Upper lobe of left lung (tissue), 4 donors: Measurements from ENCODE around the gene PRAF2.

Source experiments
- POLR2A ChIP-seq, 4 donors: fragments of 450-650 bp; IDR thresholded peaks; one replicate each; pipeline ENCODE4 v1.5.1; 2016 to 2017; ENCODE audit warnings: antibody characterized with exemption in 4 of 4, mild to moderate bottlenecking in 2 of 4
- POLR2AphosphoS5 ChIP-seq, 2 donors: sonication (generic); formaldehyde crosslinking; IDR thresholded peaks; one replicate each; pipeline ENCODE4 v1.5.1; 2017; ENCODE audit warnings: antibody characterized with exemption in 2 of 2
- TF ChIP-seq, protein P1 (sequence below), 6 experiments: fragments of 450-650 bp in 4 of 6; fragments of 200-600 bp in 2 of 6; sonication (generic) in 2 of 6; IDR thresholded peaks; one replicate each; pipeline ENCODE4 v1.5.1; 2016 to 2019; ENCODE audit warnings: antibody characterized with exemption in 6 of 6

DNA sequence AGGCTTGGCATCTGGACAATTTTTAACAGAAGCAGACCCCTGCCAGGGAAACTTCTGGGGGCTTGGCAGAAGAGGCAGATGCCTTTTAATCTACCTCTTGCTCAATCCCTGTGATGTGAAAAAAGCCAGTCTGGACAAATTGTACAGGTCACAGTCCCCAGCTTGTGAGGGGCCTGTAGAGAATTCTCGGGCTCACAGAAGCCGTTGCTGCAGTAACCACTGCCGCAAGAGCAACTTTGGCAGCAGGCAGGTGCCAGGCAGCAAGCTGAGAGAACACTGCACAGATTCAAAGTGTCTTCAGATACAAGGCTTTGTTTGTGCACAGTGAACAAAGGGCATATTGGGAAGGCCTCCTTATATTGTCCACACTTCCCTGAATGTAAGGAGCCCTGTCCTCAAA lies 38.0 kb upstream of the PRAF2 start:
- TF ChIP-seq, protein P1, sequence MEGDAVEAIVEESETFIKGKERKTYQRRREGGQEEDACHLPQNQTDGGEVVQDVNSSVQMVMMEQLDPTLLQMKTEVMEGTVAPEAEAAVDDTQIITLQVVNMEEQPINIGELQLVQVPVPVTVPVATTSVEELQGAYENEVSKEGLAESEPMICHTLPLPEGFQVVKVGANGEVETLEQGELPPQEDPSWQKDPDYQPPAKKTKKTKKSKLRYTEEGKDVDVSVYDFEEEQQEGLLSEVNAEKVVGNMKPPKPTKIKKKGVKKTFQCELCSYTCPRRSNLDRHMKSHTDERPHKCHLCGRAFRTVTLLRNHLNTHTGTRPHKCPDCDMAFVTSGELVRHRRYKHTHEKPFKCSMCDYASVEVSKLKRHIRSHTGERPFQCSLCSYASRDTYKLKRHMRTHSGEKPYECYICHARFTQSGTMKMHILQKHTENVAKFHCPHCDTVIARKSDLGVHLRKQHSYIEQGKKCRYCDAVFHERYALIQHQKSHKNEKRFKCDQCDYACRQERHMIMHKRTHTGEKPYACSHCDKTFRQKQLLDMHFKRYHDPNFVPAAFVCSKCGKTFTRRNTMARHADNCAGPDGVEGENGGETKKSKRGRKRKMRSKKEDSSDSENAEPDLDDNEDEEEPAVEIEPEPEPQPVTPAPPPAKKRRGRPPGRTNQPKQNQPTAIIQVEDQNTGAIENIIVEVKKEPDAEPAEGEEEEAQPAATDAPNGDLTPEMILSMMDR (IDR thresholded peaks at IDR 0.05): no peak
- TF ChIP-seq POLR2AphosphoS5 (IDR thresholded peaks at IDR 0.05) (no peak), POLR2A (IDR thresholded peaks at IDR 0.05) (no peak)
